H1 (cell line): ENCODE data around the gene SRCIN1. TPM values are rescaled to one million over a fixed set of nuclear protein-coding genes. Genes with fewer than 3 reads are reported as not detected.

Experiments
- CTCF ChIA-PET: fragments of 300-600 bp; sonication (Branson Sonifier 250); formaldehyde crosslinking; loops from one replicate; lab custom pipeline; 2021; ENCODE audit not compliant: partially characterized antibody; lab: Charles Lee
- POLR2A ChIA-PET: fragments of 300-600 bp; sonication (Branson Sonifier 250); formaldehyde crosslinking; loops from one replicate; lab custom pipeline; 2021; ENCODE audit warnings: inconsistent platforms; ENCODE audit not compliant: partially characterized antibody; lab: Charles Lee
- DNase-seq, 2 experiments: peaks; one replicate each; pipeline versions ENCODE4 v3.0.0 to v3.0.0-alpha.2; 2010 to 2022; ENCODE audit warnings: low spot score in 2 of 2, low read depth in 1 of 2, mixed read lengths in 1 of 2
- FAIRE-seq: peaks from 2 replicates; lab custom pipeline; 2011; peaks lifted over from hg19 to GRCh38; lab: Jason Lieb, UNC
- H2AFZ ChIP-seq: 2 replicates; pipeline ENCODE4 v1.8.1; 2012; ENCODE audit warnings: low read length, inconsistent platforms
- H2AK5ac ChIP-seq: 2 replicates; pipeline ENCODE4 v1.6.1; 2013; ENCODE audit warnings: low read depth, low read length
- H2BK120ac ChIP-seq: replicated peaks from 2 replicates; pipeline ENCODE3; 2013; ENCODE audit warnings: low read depth, low read length, inconsistent platforms
- H2BK12ac ChIP-seq: 2 replicates; pipeline ENCODE4 v1.6.1; 2013; ENCODE audit warnings: low read depth, low read length
- H2BK15ac ChIP-seq: 2 replicates; pipeline ENCODE4 v1.6.1; 2013; ENCODE audit warnings: low read length
- H2BK20ac ChIP-seq: 2 replicates; pipeline ENCODE4 v1.6.1; 2013; ENCODE audit warnings: low read length
- H2BK5ac ChIP-seq: 2 replicates; pipeline ENCODE4 v1.6.1; 2013; ENCODE audit warnings: low read depth, low read length
- H3K14ac ChIP-seq: 2 replicates; pipeline ENCODE4 v1.6.1; 2013; ENCODE audit warnings: inconsistent platforms; ENCODE audit not compliant: insufficient read length
- H3K18ac ChIP-seq: 2 replicates; pipeline ENCODE4 v1.6.1; 2013; ENCODE audit warnings: low read length; ENCODE audit errors: extremely low read depth
- H3K23ac ChIP-seq: 2 replicates; pipeline ENCODE4 v1.6.1; 2013; ENCODE audit warnings: inconsistent platforms; ENCODE audit not compliant: insufficient read length
- H3K23me2 ChIP-seq: 2 replicates; pipeline ENCODE4 v1.6.1; 2013; ENCODE audit warnings: low read depth, low read length
- H3K27ac ChIP-seq: 2 replicates; pipeline ENCODE4 v1.6.1; 2011; ENCODE audit warnings: low read depth, low read length, inconsistent platforms
- H3K27me3 ChIP-seq, 4 experiments: replicated peaks in 1 of 4; 1 replicate in 1 of 4; 2 replicates in 3 of 4; pipeline versions ENCODE4 v1.6.1 to v1.8.1; 2011 to 2013; ENCODE audit warnings: low read length in 3 of 4, mild to moderate bottlenecking in 3 of 4, inconsistent platforms in 2 of 4, mixed read lengths in 2 of 4, moderate library complexity in 1 of 4; ENCODE audit not compliant: control insufficient read depth in 3 of 4, insufficient read depth in 3 of 4; ENCODE audit errors: extremely low read depth in 1 of 4
- H3K36me3 ChIP-seq, 4 experiments: 2 replicates each; pipeline versions ENCODE4 v1.6.1 to v1.8.1; 2011 to 2013; ENCODE audit warnings: mild to moderate bottlenecking in 4 of 4, low read length in 3 of 4, moderate library complexity in 2 of 4, control low read depth in 1 of 4, inconsistent platforms in 1 of 4; ENCODE audit not compliant: insufficient read depth in 4 of 4, control insufficient read depth in 2 of 4
- H3K4ac ChIP-seq: replicated peaks from 2 replicates; pipeline ENCODE3; 2013; ENCODE audit warnings: low read length, low read depth, mixed read lengths, inconsistent platforms; ENCODE audit not compliant: insufficient read length
- H3K4me1 ChIP-seq, 4 experiments: replicated peaks in 1 of 4; 1 replicate in 1 of 4; 2 replicates in 3 of 4; pipeline versions ENCODE4 v1.6.1 to v1.8.1; 2011 to 2013; ENCODE audit warnings: low read length in 3 of 4, inconsistent platforms in 2 of 4, mixed read lengths in 1 of 4; ENCODE audit not compliant: insufficient read depth in 4 of 4, control insufficient read depth in 3 of 4
- H3K4me2 ChIP-seq, 2 experiments: 2 replicates each; pipeline versions ENCODE4 v1.6.1 to v1.8.1; 2011 to 2013; ENCODE audit warnings: low read depth in 2 of 2, low read length in 2 of 2, control low read depth in 1 of 2, inconsistent platforms in 1 of 2, mild to moderate bottlenecking in 1 of 2; ENCODE audit not compliant: insufficient read depth in 1 of 2
- H3K4me3 ChIP-seq, 4 experiments: fragments of 200-600, 300-600 bp in 1 of 4; sonication (generic), shearing (Covaris generic), sonication (Bioruptor Twin) in 1 of 4; 2 replicates each; pipeline versions ENCODE4 v1.5.1 to v1.8.1; 2011 to 2016; ENCODE audit warnings: low read length in 4 of 4, low read depth in 3 of 4, control low read depth in 2 of 4, inconsistent platforms in 2 of 4, mild to moderate bottlenecking in 2 of 4, mixed read lengths in 1 of 4, moderate library complexity in 1 of 4; ENCODE audit not compliant: insufficient read depth in 2 of 4; ENCODE audit errors: extremely low read depth in 1 of 4
- H3K56ac ChIP-seq: replicated peaks from 2 replicates; pipeline ENCODE3; 2013; ENCODE audit warnings: low read depth, mild to moderate bottlenecking, mixed read lengths, low read length, inconsistent platforms; ENCODE audit not compliant: insufficient read length
- H3K79me1 ChIP-seq: 2 replicates; pipeline ENCODE4 v1.6.1; 2013; ENCODE audit warnings: low read depth, low read length, control low read depth
- H3K79me2 ChIP-seq, 2 experiments: 2 replicates each; pipeline versions ENCODE4 v1.6.1 to v1.8.1; 2012 to 2013; ENCODE audit warnings: low read length in 2 of 2, mild to moderate bottlenecking in 2 of 2, inconsistent platforms in 1 of 2; ENCODE audit not compliant: insufficient read depth in 2 of 2, control insufficient read depth in 1 of 2
- H3K9ac ChIP-seq, 4 experiments: replicated peaks in 1 of 4; 1 replicate in 1 of 4; 2 replicates in 3 of 4; pipeline versions ENCODE4 v1.6.1 to v1.8.1; 2011 to 2013; ENCODE audit warnings: low read depth in 3 of 4, low read length in 3 of 4, control low read depth in 2 of 4, mild to moderate bottlenecking in 2 of 4, moderate library complexity in 2 of 4, inconsistent platforms in 1 of 4; ENCODE audit errors: extremely low read depth in 1 of 4
- H3K9me3 ChIP-seq, 2 experiments: 2 replicates each; pipeline versions ENCODE4 v1.6.1 to v1.8.1; 2012 to 2013; ENCODE audit warnings: mild to moderate bottlenecking in 2 of 2, moderate library complexity in 2 of 2, control low read depth in 1 of 2, inconsistent platforms in 1 of 2, low read depth in 1 of 2, low read length in 1 of 2, mixed read lengths in 1 of 2; ENCODE audit not compliant: insufficient read depth in 2 of 2
- H4K20me1 ChIP-seq, 2 experiments: replicated peaks in 1 of 2; 2 replicates each; pipeline versions ENCODE3 to v1.8.1; 2011 to 2013; ENCODE audit warnings: inconsistent platforms in 2 of 2, low read length in 2 of 2, mild to moderate bottlenecking in 1 of 2; ENCODE audit not compliant: insufficient read depth in 2 of 2, control insufficient read depth in 1 of 2
- H4K5ac ChIP-seq: 2 replicates; pipeline ENCODE4 v1.6.1; 2013; ENCODE audit warnings: low read length, low read depth, mixed read lengths, inconsistent platforms; ENCODE audit not compliant: insufficient read length
- H4K8ac ChIP-seq: 2 replicates; pipeline ENCODE4 v1.8.0; 2013; ENCODE audit warnings: mild to moderate bottlenecking, moderate library complexity, low read length, inconsistent platforms; ENCODE audit not compliant: insufficient read depth; ENCODE audit errors: extremely low read depth
- H4K91ac ChIP-seq: replicated peaks from 2 replicates; pipeline ENCODE3; 2013; ENCODE audit warnings: low read length, mixed read lengths, inconsistent platforms; ENCODE audit not compliant: insufficient read length
- GABPA ChIP-seq: IDR thresholded peaks from 2 replicates; pipeline ENCODE4 v1.6.1; 2011; ENCODE audit warnings: mild to moderate bottlenecking, low read length, moderate library complexity, borderline replicate concordance; ENCODE audit not compliant: insufficient read depth
- GTF2F1 ChIP-seq: IDR thresholded peaks from 2 replicates; pipeline ENCODE4 v1.6.1; 2012; ENCODE audit warnings: low read depth, low read length, improper control_type of control experiment, borderline replicate concordance
- JUND ChIP-seq: IDR thresholded peaks from 2 replicates; pipeline ENCODE4 v1.6.1; 2011; ENCODE audit warnings: mild to moderate bottlenecking, improper control_type of control experiment, low read length
- SIX5 ChIP-seq: IDR thresholded peaks from 2 replicates; pipeline ENCODE4 v1.6.1; 2011; ENCODE audit warnings: mild to moderate bottlenecking, low read depth, low read length
- SP4 ChIP-seq: IDR thresholded peaks from 2 replicates; pipeline ENCODE4 v1.6.1; 2012; ENCODE audit warnings: low read length, inconsistent platforms
- SUZ12 ChIP-seq: fragments of 200-600 bp; sonication (generic); IDR thresholded peaks from 2 replicates; pipeline ENCODE4 v1.6.1; 2012; ENCODE audit warnings: mild to moderate bottlenecking, inconsistent platforms, low read length, moderate library complexity, mixed read lengths
- WGBS, 2 experiments: shearing (Covaris generic) in 1 of 2; methylation state at CpG; one replicate each; pipeline versions ENCODE4 v1.1.6 to v1.1.7; 2013 to 2015; ENCODE audit warnings: low lambda C conversion rate in 2 of 2, mixed read lengths in 2 of 2, inconsistent platforms in 1 of 2, low coverage in 1 of 2, missing lambda C conversion rate in 1 of 2; ENCODE audit not compliant: insufficient replicate concordance in 2 of 2, insufficient coverage in 1 of 2, insufficient read length in 1 of 2; ENCODE audit errors: extremely low coverage in 1 of 2, missing lambda C conversion rate in 1 of 2; 5-methylcytosine and 5-hydroxymethylcytosine counted together
- polyA plus RNA-seq, 7 experiments: library from polyadenylated mRNA; depleted of rRNA in 3 of 7; stranded (reverse) in 5 of 7; unstranded in 2 of 7; fragments of >200 nt in 5 of 7; fragments of 200-250 nt in 2 of 7; gene quantifications; 1 replicate in 5 of 7; 2 replicates in 1 of 7; 4 replicates in 1 of 7; pipeline versions ENCODE4 v1.2.1 to v1.2.3, GENCODE V29; 2011 to 2013; ENCODE audit warnings: missing spikeins in 2 of 7, mixed read lengths in 2 of 7
- total RNA-seq: library from RNA; stranded (reverse); fragmentation: NEBNext Ultra II Directional; extraction: Animal tissue kit (Norgen Biotek cat#: 25700); gene quantifications from 2 replicates; pipeline ENCODE4 v1.2.1, GENCODE V29; 2021

Gene SRCIN1
- total and polyA plus RNA-seq, 2 of the 8 experiments (the other 6 are each of a cell fraction or from before 2014, with no cell fraction given) = 2.8 to 3.8 TPM

GRCh38 chr17:38577645-38578173 is 28.0 kb downstream of the SRCIN1 start:
- peaks cover 11 to 24% of the 10 kb centered on the region in 2 experiments for H4K20me1 ChIP-seq
- no peak overlapping the region for H3K27ac ChIP-seq
- H2AFZ ChIP-seq = no peak overlapping the region
- H3K18ac ChIP-seq = no peak overlapping the region
- no peak overlapping the region for H2BK20ac ChIP-seq
- H3K23me2 ChIP-seq = peaks cover 6% of the 10 kb centered on the region; the same call in 1 of the 2 replicates
- no peak overlapping the region for H4K5ac ChIP-seq
- no peaks in the 10 kb centered on the region for H3K9me3 ChIP-seq
- no peak overlapping the region for H4K8ac ChIP-seq
- no peak overlapping the region for H3K9ac ChIP-seq
- CTCF ChIA-PET = interaction anchor here (0.6 to 5.3 kb wide), 12 partner anchors 10 to 90 kb away, joined by 3 to 65 read pairs (median 18); partner anchors contain the start of gene SRCIN1
- peaks cover 7 to 27% (median 14%) of the 10 kb centered on the region in 4 experiments for H3K4me1 ChIP-seq
- H3K23ac ChIP-seq = no peak overlapping the region
- no peak for DNase-seq
- H2BK15ac ChIP-seq = no peak overlapping the region
- peak overlapping the region in 1 of 4 experiments; percentile 58; a peak in 4 of 8 replicates for H3K4me3 ChIP-seq
- no peaks in the 10 kb centered on the region for H3K36me3 ChIP-seq
- no peak overlapping the region; the same call in 1 of the 2 replicates for H2BK12ac ChIP-seq
- H3K4me2 ChIP-seq = peak overlapping the region; percentile 71 to 86
- H3K79me1 ChIP-seq = no peaks in the 10 kb centered on the region
- H3K27me3 ChIP-seq = peaks cover 51 to 84% (median 77%) of the 10 kb centered on the region in 4 experiments
- no peaks in the 10 kb centered on the region for H3K79me2 ChIP-seq
- no peak overlapping the region for H3K56ac ChIP-seq
- WGBS, 2 experiments = 46% methylated on average over 12 of the region's 12 CpGs; no CpG with 5 or more reads in 1 of the 2 experiments
- H2BK120ac ChIP-seq = no peak overlapping the region
- H2AK5ac ChIP-seq = no peak overlapping the region
- no peak overlapping the region for H2BK5ac ChIP-seq
- POLR2A ChIA-PET = interaction anchor here (0.7 to 1.7 kb wide), 5 partner anchors 15 to 68 kb away, joined by 4 to 10 read pairs (median 4); no protein-coding TSS in a partner anchor
- H3K4ac ChIP-seq = no peak overlapping the region
- TF ChIP-seq JUND (no peak), SP4 (no peak), GTF2F1 (no peak), SIX5 (no peak), GABPA (no peak), SUZ12 (peak; percentile 35; the same call in 1 of the 2 replicates)
- no peak overlapping the region for H3K14ac ChIP-seq
- no peak overlapping the region for H4K91ac ChIP-seq
- FAIRE-seq = no peak
